Mammary epithelial cell (primary cell): ENCODE results near the gene JAG1.

Source experiments
- CTCF ChIP-seq, 2 donors: IDR thresholded peaks in 1 of 2; conservative IDR thresholded peaks in 1 of 2; 2 replicates each; pipeline ENCODE4 v1.5.1; 2011 to 2012; ENCODE audit warnings: inconsistent platforms in 2 of 2, low read length in 2 of 2, mild to moderate bottlenecking in 2 of 2, control low read depth in 1 of 2, low read depth in 1 of 2; ENCODE audit not compliant: insufficient read depth in 1 of 2; ENCODE audit errors: extremely low read depth in 1 of 2
- EZH2 ChIP-seq: IDR thresholded peaks from 2 replicates; pipeline ENCODE4 v1.6.1; 2012; ENCODE audit warnings: low read length, inconsistent platforms, borderline replicate concordance

- TF ChIP-seq CTCF (conservative IDR thresholded peaks at IDR 0.05 in 1 of 2, IDR thresholded peaks at IDR 0.05 in 1 of 2; ENCODE audit: extremely low read depth in 1 of 2, insufficient read depth in 1 of 2, low read depth in 1 of 2, low read length in 2 of 2) (no peak), EZH2 (no peak)
These were observed 40.1 kb downstream of the JAG1 start for GRCh38 chr20:10633718-10634117.
